HepG2 (cell line): ENCODE measurements around the gene SEPTIN10. TPM values are rescaled to one million over a fixed set of nuclear protein-coding genes. Genes with fewer than 3 reads are reported as not detected.

Experiments used
- ARHGAP35 ChIP-seq: sonication (generic); formaldehyde crosslinking; IDR thresholded peaks from 2 replicates; pipeline ENCODE4 v1.9.0; 2022; ENCODE audit warnings: mild to moderate bottlenecking, inconsistent platforms, moderate library complexity, missing genetic modification reagents, borderline replicate concordance
- BCL6 ChIP-seq: IDR thresholded peaks from 2 replicates; pipeline ENCODE4 v1.6.1; 2016; ENCODE audit warnings: missing genetic modification reagents, missing compliant biosample characterization
- DNMT1 ChIP-seq: sonication (generic); formaldehyde crosslinking; IDR thresholded peaks from 2 replicates; pipeline ENCODE4 v1.5.1; 2020; ENCODE audit warnings: mild to moderate bottlenecking, missing genetic modification reagents
- GATAD2A ChIP-seq: IDR thresholded peaks from 2 replicates; pipeline ENCODE4 v1.6.1; 2016
- HOMEZ ChIP-seq: IDR thresholded peaks from 2 replicates; pipeline ENCODE4 v1.6.1; 2016; ENCODE audit warnings: low read depth
- HOXA5 ChIP-seq: sonication (generic); formaldehyde crosslinking; IDR thresholded peaks from 2 replicates; pipeline ENCODE4 v1.4.0; 2020; ENCODE audit warnings: missing genetic modification reagents
- NFKBIZ ChIP-seq: IDR thresholded peaks from 2 replicates; pipeline ENCODE4 v1.6.1; 2018; ENCODE audit warnings: missing genetic modification reagents, missing compliant biosample characterization
- PHF20 ChIP-seq: sonication (generic); formaldehyde crosslinking; IDR thresholded peaks from 2 replicates; pipeline ENCODE4 v1.5.0; 2020; ENCODE audit warnings: mild to moderate bottlenecking, missing genetic modification reagents
- PITX1 ChIP-seq: sonication (generic); formaldehyde crosslinking; IDR thresholded peaks from 2 replicates; pipeline ENCODE4 v1.5.1; 2020; ENCODE audit warnings: mild to moderate bottlenecking, missing genetic modification reagents
- RFX5 ChIP-seq: IDR thresholded peaks from 2 replicates; pipeline ENCODE4 v1.6.1; 2011; ENCODE audit warnings: low read depth, low read length, improper control_type of control experiment
- TBX3 ChIP-seq: fragments of 450-650 bp; IDR thresholded peaks from 2 replicates; pipeline ENCODE4 v1.6.1; 2017; ENCODE audit warnings: antibody characterized with exemption, mild to moderate bottlenecking, inconsistent platforms, borderline replicate concordance
- TFE3 ChIP-seq: IDR thresholded peaks from 2 replicates; pipeline ENCODE4 v1.6.1; 2016
- UBTF ChIP-seq: sonication (generic); formaldehyde crosslinking; IDR thresholded peaks from 2 replicates; pipeline ENCODE4 v1.4.0; 2020; ENCODE audit warnings: mild to moderate bottlenecking, missing genetic modification reagents
- ZBTB7B ChIP-seq: sonication (generic); formaldehyde crosslinking; IDR thresholded peaks from 2 replicates; pipeline ENCODE4 v1.4.0; 2020; ENCODE audit warnings: missing genetic modification reagents
- ZMAT3 ChIP-seq: sonication (generic); formaldehyde crosslinking; conservative IDR thresholded peaks from 2 replicates; pipeline ENCODE4 v1.7.0; 2021; ENCODE audit warnings: missing genetic modification reagents
- ZNF256 ChIP-seq: sonication (generic); formaldehyde crosslinking; conservative IDR thresholded peaks from 2 replicates; pipeline ENCODE4 v1.4.0; 2020; ENCODE audit warnings: missing genetic modification reagents
- ZNF275 ChIP-seq: sonication (generic); formaldehyde crosslinking; IDR thresholded peaks from 2 replicates; pipeline ENCODE4 v1.8.0; 2022; ENCODE audit warnings: missing genetic modification reagents, mild to moderate bottlenecking, inconsistent platforms, borderline replicate concordance
- ZNF335 ChIP-seq: sonication (generic); formaldehyde crosslinking; IDR thresholded peaks from 2 replicates; pipeline ENCODE4 v1.4.0; 2020; ENCODE audit warnings: missing genetic modification reagents
- ZNF549 ChIP-seq: sonication (generic); formaldehyde crosslinking; IDR thresholded peaks from 2 replicates; pipeline ENCODE4 v1.5.0; 2020; ENCODE audit warnings: missing genetic modification reagents
- ZNF598 ChIP-seq: sonication (generic); formaldehyde crosslinking; IDR thresholded peaks from 2 replicates; pipeline ENCODE4 v1.5.1; 2020; ENCODE audit warnings: mild to moderate bottlenecking, missing genetic modification reagents, borderline replicate concordance
- ZNF883 ChIP-seq: sonication (generic); formaldehyde crosslinking; IDR thresholded peaks from 2 replicates; pipeline ENCODE4 v1.5.1; 2020; ENCODE audit warnings: mild to moderate bottlenecking, missing genetic modification reagents; ENCODE audit errors: not compliant biosample characterization
- ZSCAN22 ChIP-seq: sonication (generic); formaldehyde crosslinking; IDR thresholded peaks from 2 replicates; pipeline ENCODE4 v1.4.0; 2020; ENCODE audit warnings: mild to moderate bottlenecking, missing genetic modification reagents
- polyA plus RNA-seq, 8 experiments: library from polyadenylated mRNA; depleted of rRNA in 3 of 8; stranded (reverse) in 7 of 8; unstranded in 1 of 8; fragments of >200 nt; fragmentation: Illumina TruSeq in 4 of 8; extraction: Trizol in 4 of 8; gene quantifications; 2 replicates each; pipeline versions ENCODE4 v1.2.1 to v1.2.3, GENCODE V29; 2011 to 2016; ENCODE audit warnings: low read depth in 4 of 8, missing spikeins in 1 of 8, mixed read lengths in 1 of 8; ENCODE audit not compliant: insufficient read depth in 1 of 8
- total RNA-seq, 5 experiments: library from RNA; depleted of rRNA; stranded (reverse); fragments of >200 nt; fragmentation: Illumina TruSeq; extraction: Trizol; gene quantifications; 2 replicates each; pipeline ENCODE4 v1.2.3, GENCODE V29; 2016; ENCODE audit warnings: low read depth in 1 of 5

The SEPTIN10 gene
- total and polyA plus RNA-seq, 2 of the 13 experiments (the other 11 are each of a cell fraction or from before 2014, with no cell fraction given): 45.8 to 67.5 TPM

- TF ChIP-seq ZMAT3 (CRISPR knock-in tag): no peak
- no peak for TF ChIP-seq PHF20 (CRISPR knock-in tag)
- TF ChIP-seq PITX1 (CRISPR knock-in tag): no peak; the same call in 1 of the 2 replicates
- no peak for TF ChIP-seq ZNF549 (CRISPR knock-in tag)
- no peak for TF ChIP-seq HOXA5 (CRISPR knock-in tag)
- no peak for TF ChIP-seq ZNF256 (CRISPR knock-in tag)
- no peak for TF ChIP-seq TFE3 (CRISPR knock-in tag)
- TF ChIP-seq ZSCAN22 (CRISPR knock-in tag): no peak
- peak; percentile 60; the same call in 1 of the 2 replicates for TF ChIP-seq HOMEZ
- TF ChIP-seq UBTF (CRISPR knock-in tag): no peak
- TF ChIP-seq TBX3: no peak
- no peak for TF ChIP-seq ZNF883 (CRISPR knock-in tag)
- no peak for TF ChIP-seq RFX5
- no peak for TF ChIP-seq ZNF275 (CRISPR knock-in tag)
- TF ChIP-seq ZNF335: no peak
- TF ChIP-seq ZBTB7B (CRISPR knock-in tag): no peak
- TF ChIP-seq ARHGAP35 (CRISPR knock-in tag): no peak
- peak; percentile 58 for TF ChIP-seq GATAD2A (CRISPR knock-in tag)
- no peak for TF ChIP-seq ZNF598 (CRISPR knock-in tag)
- TF ChIP-seq NFKBIZ (CRISPR knock-in tag): peak; percentile 45; the same call in 1 of the 2 replicates
- TF ChIP-seq BCL6: peak; percentile 42; the same call in 1 of the 2 replicates
- no peak for TF ChIP-seq DNMT1
These were observed 67.7 kb downstream of the SEPTIN10 start (continued) for GRCh38 chr2:109545828-109546713.
